ENCODE results near the gene HOXD8. TPM values are rescaled to one million over a fixed set of nuclear protein-coding genes. Genes with fewer than 3 reads are reported as not detected.

Gene HOXD8
- total RNA-seq, 1 donor from 2014 or later = not detected

DNA sequence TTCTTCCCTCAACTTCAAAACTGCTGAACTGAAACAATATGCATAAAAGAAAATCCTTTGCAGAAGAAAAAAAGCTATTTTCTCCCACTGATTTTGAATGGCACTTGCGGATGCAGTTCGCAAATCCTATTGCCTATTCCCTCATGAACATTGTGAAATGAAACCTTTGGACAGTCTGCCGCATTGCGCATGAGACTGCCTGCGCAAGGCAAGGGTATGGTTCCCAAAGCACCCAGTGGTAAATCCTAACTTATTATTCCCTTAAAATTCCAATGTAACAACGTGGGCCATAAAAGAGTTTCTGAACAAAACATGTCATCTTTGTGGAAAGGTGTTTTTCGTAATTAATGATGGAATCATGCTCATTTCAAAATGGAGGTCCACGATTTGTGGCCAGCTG is 8.4 kb downstream of the HOXD8 start:
- Mint-ChIP-seq H3K9me3 (ENCODE audit: unreplicated experiment) (peaks cover 4% of the 10 kb centered on the region), H3K4me3 (ENCODE audit: unreplicated experiment) (no peak overlapping the region), H3K4me1 (ENCODE audit: unreplicated experiment) (peaks cover 11% of the 10 kb centered on the region), H3K36me3 (ENCODE audit: unreplicated experiment) (peaks cover 5% of the 10 kb centered on the region), H3K27me3 (ENCODE audit: unreplicated experiment) (peaks cover 87% of the 10 kb centered on the region), H3K27ac (ENCODE audit: unreplicated experiment) (no peak overlapping the region)
- no peak for DNase-seq (ENCODE audit: extremely low spot score, unreplicated experiment)
- TF ChIP-seq, protein P1, sequence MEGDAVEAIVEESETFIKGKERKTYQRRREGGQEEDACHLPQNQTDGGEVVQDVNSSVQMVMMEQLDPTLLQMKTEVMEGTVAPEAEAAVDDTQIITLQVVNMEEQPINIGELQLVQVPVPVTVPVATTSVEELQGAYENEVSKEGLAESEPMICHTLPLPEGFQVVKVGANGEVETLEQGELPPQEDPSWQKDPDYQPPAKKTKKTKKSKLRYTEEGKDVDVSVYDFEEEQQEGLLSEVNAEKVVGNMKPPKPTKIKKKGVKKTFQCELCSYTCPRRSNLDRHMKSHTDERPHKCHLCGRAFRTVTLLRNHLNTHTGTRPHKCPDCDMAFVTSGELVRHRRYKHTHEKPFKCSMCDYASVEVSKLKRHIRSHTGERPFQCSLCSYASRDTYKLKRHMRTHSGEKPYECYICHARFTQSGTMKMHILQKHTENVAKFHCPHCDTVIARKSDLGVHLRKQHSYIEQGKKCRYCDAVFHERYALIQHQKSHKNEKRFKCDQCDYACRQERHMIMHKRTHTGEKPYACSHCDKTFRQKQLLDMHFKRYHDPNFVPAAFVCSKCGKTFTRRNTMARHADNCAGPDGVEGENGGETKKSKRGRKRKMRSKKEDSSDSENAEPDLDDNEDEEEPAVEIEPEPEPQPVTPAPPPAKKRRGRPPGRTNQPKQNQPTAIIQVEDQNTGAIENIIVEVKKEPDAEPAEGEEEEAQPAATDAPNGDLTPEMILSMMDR (IDR thresholded peaks at IDR 0.05) = no peak

DNA sequence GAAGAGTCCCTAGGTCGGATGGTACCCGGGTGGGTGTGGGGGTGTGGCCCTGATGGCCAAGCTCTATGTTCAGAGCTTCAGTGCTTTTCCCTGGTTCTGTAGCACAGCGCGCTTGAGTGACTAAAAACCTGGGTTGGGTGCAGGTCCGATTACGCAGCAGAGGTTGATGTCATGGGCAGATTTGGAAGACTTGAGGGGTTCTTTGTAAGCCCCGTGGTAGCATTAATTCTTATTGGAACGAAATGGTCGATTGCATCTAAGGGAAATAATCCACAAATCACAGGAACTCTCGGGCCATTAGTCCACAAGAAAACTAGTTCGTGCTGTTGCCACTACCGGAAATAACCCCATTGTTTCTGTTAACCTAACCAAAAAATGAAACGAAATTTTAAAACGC is 9.0 kb downstream of the HOXD8 start:
- H3K4me1 Mint-ChIP-seq (ENCODE audit: unreplicated experiment) = peaks cover 11% of the 10 kb centered on the region
- H3K4me3 Mint-ChIP-seq (ENCODE audit: unreplicated experiment) = no peak overlapping the region
- H3K9me3 Mint-ChIP-seq (ENCODE audit: unreplicated experiment) = peaks cover 4% of the 10 kb centered on the region
- H3K27me3 Mint-ChIP-seq (ENCODE audit: unreplicated experiment) = peaks cover 87% of the 10 kb centered on the region
- H3K27ac Mint-ChIP-seq (ENCODE audit: unreplicated experiment) = no peak overlapping the region
- no peak for DNase-seq (ENCODE audit: extremely low spot score, unreplicated experiment)
- TF ChIP-seq, protein P1 (IDR thresholded peaks at IDR 0.05) = no peak
- peaks cover 5% of the 10 kb centered on the region for H3K36me3 Mint-ChIP-seq (ENCODE audit: unreplicated experiment)

DNA sequence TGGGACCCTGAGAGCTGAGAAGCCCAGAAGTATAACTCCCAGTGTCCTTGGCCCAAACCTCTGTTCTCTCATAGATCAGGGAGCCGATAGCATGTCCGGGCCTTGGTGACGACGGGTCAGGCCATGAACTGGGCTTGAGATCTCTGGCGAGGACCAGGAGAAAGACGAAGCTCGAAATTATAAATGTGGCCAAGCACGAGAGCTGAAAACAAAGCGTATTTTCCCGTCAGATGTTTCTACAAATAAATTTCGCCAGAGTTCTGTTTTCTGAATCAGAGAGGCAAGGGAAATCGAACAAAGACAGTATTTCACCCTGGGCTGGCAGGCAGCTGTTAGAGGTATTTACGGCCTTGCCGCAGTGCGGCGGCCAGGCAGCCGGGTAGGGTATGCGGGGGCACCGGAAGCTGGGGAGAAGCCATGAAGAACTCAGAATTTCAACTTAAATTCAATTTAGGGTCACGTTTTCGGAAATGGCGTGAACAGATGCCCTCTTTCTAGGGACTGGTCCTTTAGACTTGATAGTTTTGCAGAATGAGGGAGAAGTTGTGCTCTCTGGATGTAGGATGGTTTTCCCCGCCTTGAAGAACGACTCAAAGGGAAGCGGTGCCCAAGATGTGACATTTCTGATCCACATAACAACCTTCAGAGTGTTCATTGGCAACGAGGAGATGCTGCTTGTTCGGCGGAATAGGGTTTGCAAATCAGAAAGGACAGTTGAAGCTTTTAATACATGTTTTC is 9.6 kb downstream of the HOXD8 start:
- no peak overlapping the region for H3K27ac Mint-ChIP-seq (ENCODE audit: unreplicated experiment)

DNA sequence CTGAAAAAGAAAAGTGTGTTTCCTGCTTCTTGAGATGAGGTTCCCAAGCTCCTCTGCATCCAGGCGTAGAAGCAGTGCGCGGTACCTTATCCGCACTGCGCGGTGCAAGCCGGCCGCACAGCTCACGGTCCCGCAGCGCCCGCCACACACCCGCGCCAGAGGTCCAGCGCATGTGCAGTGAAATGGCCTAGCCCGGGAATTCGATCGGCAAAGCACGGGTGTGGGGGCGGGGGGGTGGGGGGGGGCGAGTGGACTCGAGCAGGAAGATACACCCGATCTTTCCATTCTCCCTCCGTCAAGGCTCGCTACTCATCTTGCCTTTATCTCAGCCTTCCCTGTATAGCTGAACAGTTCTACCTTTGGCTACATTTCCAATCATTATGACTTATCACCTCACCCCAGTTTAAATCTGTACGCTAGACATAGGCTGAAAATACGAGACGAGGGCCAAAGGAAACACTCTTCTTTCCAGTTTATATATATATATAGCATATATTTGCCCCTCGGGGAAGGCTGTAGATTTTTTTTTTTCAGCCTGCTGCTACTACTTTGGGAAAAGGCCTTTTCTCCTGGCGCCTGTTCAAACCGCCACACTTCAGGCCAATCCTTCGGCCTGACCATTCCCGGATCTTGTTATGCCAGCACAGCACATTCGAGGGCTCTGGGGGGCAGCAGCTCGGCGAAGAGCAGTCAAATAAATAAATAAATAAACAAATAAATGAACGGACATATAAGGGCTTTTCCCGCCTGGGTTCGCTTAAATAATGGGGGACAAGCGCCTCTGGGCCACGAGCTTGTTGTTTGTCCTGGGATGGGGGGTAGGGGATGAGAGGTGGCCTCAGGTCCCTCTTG is 10.4 kb downstream of the HOXD8 start:
- H3K9me3 Mint-ChIP-seq (ENCODE audit: unreplicated experiment) = peaks cover 4% of the 10 kb centered on the region
- peaks cover 11% of the 10 kb centered on the region for H3K4me1 Mint-ChIP-seq (ENCODE audit: unreplicated experiment)
- no peak overlapping the region for H3K27ac Mint-ChIP-seq (ENCODE audit: unreplicated experiment)
- peaks cover 5% of the 10 kb centered on the region for H3K36me3 Mint-ChIP-seq (ENCODE audit: unreplicated experiment)
- TF ChIP-seq, protein P1 (IDR thresholded peaks at IDR 0.05) = no peak
- H3K27me3 Mint-ChIP-seq (ENCODE audit: unreplicated experiment) = peaks cover 84% of the 10 kb centered on the region
- DNase-seq (ENCODE audit: extremely low spot score, unreplicated experiment) = no peak
- H3K4me3 Mint-ChIP-seq (ENCODE audit: unreplicated experiment) = no peak overlapping the region

More for the DNA sequence above, 9.6 kb downstream of the HOXD8 start:
- peaks cover 5% of the 10 kb centered on the region for H3K36me3 Mint-ChIP-seq (ENCODE audit: unreplicated experiment)
- peaks cover 4% of the 10 kb centered on the region for H3K9me3 Mint-ChIP-seq (ENCODE audit: unreplicated experiment)
- H3K27me3 Mint-ChIP-seq (ENCODE audit: unreplicated experiment) = peaks cover 86% of the 10 kb centered on the region
- peaks cover 11% of the 10 kb centered on the region for H3K4me1 Mint-ChIP-seq (ENCODE audit: unreplicated experiment)
- no peak overlapping the region for H3K4me3 Mint-ChIP-seq (ENCODE audit: unreplicated experiment)
- no peak for DNase-seq (ENCODE audit: extremely low spot score, unreplicated experiment)
- TF ChIP-seq, protein P1 (IDR thresholded peaks at IDR 0.05) = no peak

Measured in osteocyte (in vitro differentiated cells).